DOHH2 (cell line): ENCODE results near the gene INTS2.
"Not testable (repeated sequence)": the region's sequence is repeated elsewhere in the genome, so short reads cannot be mapped to it uniquely, and the experiment has no call there.

Experiments used
- EZH2phosphoT487 ChIP-seq: fragments of 200-600 bp; sonication (generic); IDR thresholded peaks from 2 replicates; pipeline ENCODE4 v1.6.1; 2017; ENCODE audit warnings: borderline replicate concordance, mild to moderate bottlenecking, antibody characterized with exemption, low read length, moderate library complexity, mixed read lengths
- TF ChIP-seq, protein P1 (sequence below): fragments of 200-600 bp; sonication (generic); IDR thresholded peaks from one replicate; pipeline ENCODE4 v1.5.1; 2014; ENCODE audit warnings: antibody characterized with exemption, mild to moderate bottlenecking, low read depth, low read length; ENCODE audit not compliant: poor library complexity, severe bottlenecking

DNA sequence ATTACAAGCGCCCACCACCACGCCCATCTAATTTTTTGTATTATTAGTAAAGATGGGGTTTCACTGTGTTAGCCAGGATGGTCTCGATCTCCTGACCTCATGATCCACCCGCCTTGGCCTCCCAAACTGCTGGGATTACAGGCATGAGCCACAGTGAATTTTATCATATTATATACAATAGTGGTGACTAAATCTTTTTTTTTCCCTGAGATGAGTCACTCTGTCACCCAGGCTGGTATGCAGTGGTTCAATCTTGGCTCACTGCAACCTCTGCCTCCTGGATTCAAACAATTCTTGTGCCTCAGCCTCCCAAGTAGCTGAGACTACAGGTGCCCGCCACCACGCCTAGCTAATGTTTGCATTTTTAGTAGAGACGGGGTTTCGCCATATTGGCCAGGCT lies 41.9 kb downstream of the INTS2 start:
- not testable (repeated sequence) for TF ChIP-seq EZH2phosphoT487
- TF ChIP-seq, protein P1, sequence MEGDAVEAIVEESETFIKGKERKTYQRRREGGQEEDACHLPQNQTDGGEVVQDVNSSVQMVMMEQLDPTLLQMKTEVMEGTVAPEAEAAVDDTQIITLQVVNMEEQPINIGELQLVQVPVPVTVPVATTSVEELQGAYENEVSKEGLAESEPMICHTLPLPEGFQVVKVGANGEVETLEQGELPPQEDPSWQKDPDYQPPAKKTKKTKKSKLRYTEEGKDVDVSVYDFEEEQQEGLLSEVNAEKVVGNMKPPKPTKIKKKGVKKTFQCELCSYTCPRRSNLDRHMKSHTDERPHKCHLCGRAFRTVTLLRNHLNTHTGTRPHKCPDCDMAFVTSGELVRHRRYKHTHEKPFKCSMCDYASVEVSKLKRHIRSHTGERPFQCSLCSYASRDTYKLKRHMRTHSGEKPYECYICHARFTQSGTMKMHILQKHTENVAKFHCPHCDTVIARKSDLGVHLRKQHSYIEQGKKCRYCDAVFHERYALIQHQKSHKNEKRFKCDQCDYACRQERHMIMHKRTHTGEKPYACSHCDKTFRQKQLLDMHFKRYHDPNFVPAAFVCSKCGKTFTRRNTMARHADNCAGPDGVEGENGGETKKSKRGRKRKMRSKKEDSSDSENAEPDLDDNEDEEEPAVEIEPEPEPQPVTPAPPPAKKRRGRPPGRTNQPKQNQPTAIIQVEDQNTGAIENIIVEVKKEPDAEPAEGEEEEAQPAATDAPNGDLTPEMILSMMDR = not testable (repeated sequence)
